ENCODE data around the gene GNB1. TPM values are rescaled to one million over a fixed set of nuclear protein-coding genes. Genes with fewer than 3 reads are reported as not detected.

Gene GNB1
- total and polyA plus RNA-seq, 2 of the 4 experiments (the other 2 are of a cell fraction): 73.5 to 371 TPM

DNA sequence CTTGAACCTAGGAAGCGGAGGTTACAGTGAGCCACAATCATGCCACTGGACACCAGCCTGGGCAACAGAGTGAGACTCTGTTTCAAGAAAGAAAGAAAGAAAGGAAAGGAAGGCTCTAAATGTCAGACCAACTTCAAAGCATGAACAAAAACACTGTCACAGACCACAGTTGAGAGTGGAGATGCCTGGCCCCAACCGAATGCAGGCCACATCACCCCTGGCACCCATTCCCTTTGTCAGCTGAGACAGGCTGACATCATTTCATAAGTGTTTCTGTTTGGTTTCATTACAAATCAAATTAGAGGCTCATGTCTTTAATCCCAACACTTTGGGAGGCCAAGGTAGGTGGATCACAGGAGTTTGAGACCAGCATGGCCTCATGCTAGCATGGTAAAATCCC lies 84.0 kb downstream of the GNB1 start:
- Histone ChIP-seq H2BK120ac (ENCODE audit: low read depth, low read length) (no peak overlapping the region), H3K27me3 (ENCODE audit: control insufficient read depth, insufficient read depth, low read length) (no peaks in the 10 kb centered on the region), H2AK9ac (replicated peaks; ENCODE audit: low read depth, low read length, poor library complexity) (peak overlapping the region; percentile 55), H3K18ac (ENCODE audit: low read depth, low read length) (no peak overlapping the region), H3K9me3 (ENCODE audit: control insufficient read depth, insufficient read depth, low read length) (no peaks in the 10 kb centered on the region), H4K8ac (ENCODE audit: low read depth in 2 of 2, low read length in 2 of 2) (no peak overlapping the region), H4K5ac (ENCODE audit: low read depth, low read length) (no peak overlapping the region), H3K14ac (replicated peaks; ENCODE audit: low read depth, low read length) (no peak overlapping the region; the same call in 1 of the 2 replicates), H3K9ac (ENCODE audit: low read depth, low read length) (no peak overlapping the region), H3K9me1 (ENCODE audit: insufficient read depth, low read length) (peaks cover 10% of the 10 kb centered on the region), H3K36me3 (ENCODE audit: control insufficient read depth, insufficient read depth, low read length) (peaks cover 55% of the 10 kb centered on the region), H2BK15ac (ENCODE audit: low read depth, low read length) (no peak overlapping the region), H4K20me1 (ENCODE audit: insufficient read depth, low read length) (peaks cover 47% of the 10 kb centered on the region), H3K4me1 (ENCODE audit: control insufficient read depth, insufficient read depth, low read length) (no peaks in the 10 kb centered on the region), H2AFZ (replicated peaks; ENCODE audit: low read length, poor library complexity) (peak overlapping the region; percentile 11), H2BK5ac (ENCODE audit: low read depth, low read length, poor library complexity, severe bottlenecking) (no peak overlapping the region), H3K4me3 (ENCODE audit: insufficient read depth, low read depth, low read length) (no peak overlapping the region), H2BK20ac (ENCODE audit: low read depth, low read length) (no peak overlapping the region), H3K4ac (ENCODE audit: low read depth, low read length) (no peak overlapping the region), H2AK5ac (ENCODE audit: low read depth, low read length) (peak overlapping the region; percentile 13), H3K4me2 (ENCODE audit: low read depth, low read length) (no peak overlapping the region), H3K56ac (ENCODE audit: extremely low read depth, insufficient read depth, low read length) (peak overlapping the region; percentile 11; the same call in 1 of the 2 replicates), H4K91ac (ENCODE audit: insufficient read depth, low read depth, low read length) (no peak overlapping the region), H3K23ac (ENCODE audit: low read depth, low read length) (no peak overlapping the region), H3K79me1 (ENCODE audit: low read depth in 1 of 2, low read length in 2 of 2) (peaks cover 32 to 56% of the 10 kb centered on the region in 2 experiments), H3K27ac (ENCODE audit: insufficient read depth, low read length) (no peak overlapping the region)
- ATAC-seq (ENCODE audit: low read depth): peak; percentile 27; the same call in 1 of the 2 replicates
- dilution Hi-C loops (cut with HindIII; ENCODE audit: low sequenced_read_pairs, unreplicated experiment): no loop called here
- POLR2A ChIA-PET (ENCODE audit: unreplicated experiment): no interaction called here
- WGBS, 2 experiments (ENCODE audit: extremely low coverage in 2 of 2, insufficient read length in 1 of 2): 100% methylated on average over 1 of the region's 2 CpGs; no CpG with 5 or more reads in 1 of the 2 experiments
- CTCF ChIA-PET: no interaction called here
- peak; percentile 37 for DNase-seq
- in situ Hi-C loops (cut with MboI; ENCODE audit: low sequenced_read_pairs): no loop called here
- TF ChIP-seq SMC3 (IDR thresholded peaks at IDR 0.05; ENCODE audit: low read depth, low read length): no peak
- no peak for TF ChIP-seq MAZ (IDR thresholded peaks at IDR 0.05; ENCODE audit: borderline replicate concordance, low read depth, low read length)
- TF ChIP-seq, protein P1, sequence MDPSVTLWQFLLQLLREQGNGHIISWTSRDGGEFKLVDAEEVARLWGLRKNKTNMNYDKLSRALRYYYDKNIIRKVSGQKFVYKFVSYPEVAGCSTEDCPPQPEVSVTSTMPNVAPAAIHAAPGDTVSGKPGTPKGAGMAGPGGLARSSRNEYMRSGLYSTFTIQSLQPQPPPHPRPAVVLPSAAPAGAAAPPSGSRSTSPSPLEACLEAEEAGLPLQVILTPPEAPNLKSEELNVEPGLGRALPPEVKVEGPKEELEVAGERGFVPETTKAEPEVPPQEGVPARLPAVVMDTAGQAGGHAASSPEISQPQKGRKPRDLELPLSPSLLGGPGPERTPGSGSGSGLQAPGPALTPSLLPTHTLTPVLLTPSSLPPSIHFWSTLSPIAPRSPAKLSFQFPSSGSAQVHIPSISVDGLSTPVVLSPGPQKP (IDR thresholded peaks at IDR 0.05; ENCODE audit: borderline replicate concordance, low read depth, low read length): no peak
- no peak for TF ChIP-seq RFX5 (IDR thresholded peaks at IDR 0.05; ENCODE audit: low read depth, low read length)
- no peak for TF ChIP-seq FOS (IDR thresholded peaks at IDR 0.05; ENCODE audit: low read depth, low read length)
- TF ChIP-seq, protein P2, sequence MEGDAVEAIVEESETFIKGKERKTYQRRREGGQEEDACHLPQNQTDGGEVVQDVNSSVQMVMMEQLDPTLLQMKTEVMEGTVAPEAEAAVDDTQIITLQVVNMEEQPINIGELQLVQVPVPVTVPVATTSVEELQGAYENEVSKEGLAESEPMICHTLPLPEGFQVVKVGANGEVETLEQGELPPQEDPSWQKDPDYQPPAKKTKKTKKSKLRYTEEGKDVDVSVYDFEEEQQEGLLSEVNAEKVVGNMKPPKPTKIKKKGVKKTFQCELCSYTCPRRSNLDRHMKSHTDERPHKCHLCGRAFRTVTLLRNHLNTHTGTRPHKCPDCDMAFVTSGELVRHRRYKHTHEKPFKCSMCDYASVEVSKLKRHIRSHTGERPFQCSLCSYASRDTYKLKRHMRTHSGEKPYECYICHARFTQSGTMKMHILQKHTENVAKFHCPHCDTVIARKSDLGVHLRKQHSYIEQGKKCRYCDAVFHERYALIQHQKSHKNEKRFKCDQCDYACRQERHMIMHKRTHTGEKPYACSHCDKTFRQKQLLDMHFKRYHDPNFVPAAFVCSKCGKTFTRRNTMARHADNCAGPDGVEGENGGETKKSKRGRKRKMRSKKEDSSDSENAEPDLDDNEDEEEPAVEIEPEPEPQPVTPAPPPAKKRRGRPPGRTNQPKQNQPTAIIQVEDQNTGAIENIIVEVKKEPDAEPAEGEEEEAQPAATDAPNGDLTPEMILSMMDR (conservative IDR thresholded peaks at IDR 0.05; ENCODE audit: low read depth, low read length): no peak
- no peak for TF ChIP-seq RCOR1 (IDR thresholded peaks at IDR 0.05; ENCODE audit: insufficient replicate concordance, low read length)
- TF ChIP-seq, protein P3, sequence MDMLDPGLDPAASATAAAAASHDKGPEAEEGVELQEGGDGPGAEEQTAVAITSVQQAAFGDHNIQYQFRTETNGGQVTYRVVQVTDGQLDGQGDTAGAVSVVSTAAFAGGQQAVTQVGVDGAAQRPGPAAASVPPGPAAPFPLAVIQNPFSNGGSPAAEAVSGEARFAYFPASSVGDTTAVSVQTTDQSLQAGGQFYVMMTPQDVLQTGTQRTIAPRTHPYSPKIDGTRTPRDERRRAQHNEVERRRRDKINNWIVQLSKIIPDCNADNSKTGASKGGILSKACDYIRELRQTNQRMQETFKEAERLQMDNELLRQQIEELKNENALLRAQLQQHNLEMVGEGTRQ (IDR thresholded peaks at IDR 0.05; ENCODE audit: low read depth, low read length): no peak
- no peak for TF ChIP-seq POLR2A (IDR thresholded peaks at IDR 0.05; ENCODE audit: low read depth, low read length)
- TF ChIP-seq RAD21 (IDR thresholded peaks at IDR 0.05; ENCODE audit: low read length): no peak
- intact Hi-C loops (cut with micrococcal nuclease): no loop called here
- BruUV-seq (replicated peaks): no TSS peak

All from IMR-90 (cell line).